Measurements from ENCODE around the gene P2RY2.

DNA sequence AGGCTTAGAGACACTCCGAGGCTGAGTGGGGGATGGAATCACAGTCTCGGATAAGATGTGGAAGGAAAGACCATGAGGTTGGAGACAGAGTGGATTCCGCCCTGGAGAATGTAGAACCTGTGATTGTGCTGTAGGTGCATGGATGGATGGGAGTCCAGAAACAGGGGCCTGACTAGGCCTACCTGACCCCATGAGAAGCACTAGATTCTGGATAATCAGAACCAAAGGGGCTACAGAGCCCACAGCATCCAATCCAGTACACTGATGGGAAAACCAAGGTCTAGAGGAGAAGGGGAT is 43.6 kb upstream of the P2RY2 start:
- no peak for TF ChIP-seq SIRT6 (IDR thresholded peaks at IDR 0.05; ENCODE audit: low read length)
- TF ChIP-seq, protein P1, sequence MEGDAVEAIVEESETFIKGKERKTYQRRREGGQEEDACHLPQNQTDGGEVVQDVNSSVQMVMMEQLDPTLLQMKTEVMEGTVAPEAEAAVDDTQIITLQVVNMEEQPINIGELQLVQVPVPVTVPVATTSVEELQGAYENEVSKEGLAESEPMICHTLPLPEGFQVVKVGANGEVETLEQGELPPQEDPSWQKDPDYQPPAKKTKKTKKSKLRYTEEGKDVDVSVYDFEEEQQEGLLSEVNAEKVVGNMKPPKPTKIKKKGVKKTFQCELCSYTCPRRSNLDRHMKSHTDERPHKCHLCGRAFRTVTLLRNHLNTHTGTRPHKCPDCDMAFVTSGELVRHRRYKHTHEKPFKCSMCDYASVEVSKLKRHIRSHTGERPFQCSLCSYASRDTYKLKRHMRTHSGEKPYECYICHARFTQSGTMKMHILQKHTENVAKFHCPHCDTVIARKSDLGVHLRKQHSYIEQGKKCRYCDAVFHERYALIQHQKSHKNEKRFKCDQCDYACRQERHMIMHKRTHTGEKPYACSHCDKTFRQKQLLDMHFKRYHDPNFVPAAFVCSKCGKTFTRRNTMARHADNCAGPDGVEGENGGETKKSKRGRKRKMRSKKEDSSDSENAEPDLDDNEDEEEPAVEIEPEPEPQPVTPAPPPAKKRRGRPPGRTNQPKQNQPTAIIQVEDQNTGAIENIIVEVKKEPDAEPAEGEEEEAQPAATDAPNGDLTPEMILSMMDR (IDR thresholded peaks at IDR 0.05; ENCODE audit: control extremely low read depth in 1 of 3, insufficient read depth in 1 of 3, low read depth in 1 of 3, low read length in 3 of 3) = no peak
- no peak for TF ChIP-seq POLR2A (IDR thresholded peaks at IDR 0.05; ENCODE audit: control extremely low read depth in 1 of 2, low read depth in 2 of 2, low read length in 2 of 2)
- no peak for TF ChIP-seq EZH2 (IDR thresholded peaks at IDR 0.05; ENCODE audit: low read depth, low read length, severe bottlenecking)
- TF ChIP-seq, protein P2, sequence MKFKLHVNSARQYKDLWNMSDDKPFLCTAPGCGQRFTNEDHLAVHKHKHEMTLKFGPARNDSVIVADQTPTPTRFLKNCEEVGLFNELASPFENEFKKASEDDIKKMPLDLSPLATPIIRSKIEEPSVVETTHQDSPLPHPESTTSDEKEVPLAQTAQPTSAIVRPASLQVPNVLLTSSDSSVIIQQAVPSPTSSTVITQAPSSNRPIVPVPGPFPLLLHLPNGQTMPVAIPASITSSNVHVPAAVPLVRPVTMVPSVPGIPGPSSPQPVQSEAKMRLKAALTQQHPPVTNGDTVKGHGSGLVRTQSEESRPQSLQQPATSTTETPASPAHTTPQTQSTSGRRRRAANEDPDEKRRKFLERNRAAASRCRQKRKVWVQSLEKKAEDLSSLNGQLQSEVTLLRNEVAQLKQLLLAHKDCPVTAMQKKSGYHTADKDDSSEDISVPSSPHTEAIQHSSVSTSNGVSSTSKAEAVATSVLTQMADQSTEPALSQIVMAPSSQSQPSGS (IDR thresholded peaks at IDR 0.05; ENCODE audit: low read length) = no peak
- no peak for TF ChIP-seq HDAC6 (IDR thresholded peaks at IDR 0.05; ENCODE audit: low read depth, low read length)
- TF ChIP-seq HDAC2 (IDR thresholded peaks at IDR 0.05; ENCODE audit: borderline replicate concordance in 1 of 2, low read depth in 2 of 2, low read length in 2 of 2) = no peak
- TF ChIP-seq SP1 (IDR thresholded peaks at IDR 0.05; ENCODE audit: low read depth, low read length) = no peak
- TF ChIP-seq SIX5 (IDR thresholded peaks at IDR 0.05; ENCODE audit: low read depth, low read length) = no peak
- TF ChIP-seq RNF2 (IDR thresholded peaks at IDR 0.05; ENCODE audit: borderline replicate concordance, low read depth, low read length, missing control alignments, poor library complexity, severe bottlenecking) = no peak
- no peak for TF ChIP-seq EP300 (IDR thresholded peaks at IDR 0.05; ENCODE audit: borderline replicate concordance in 1 of 2, low read depth in 2 of 2, low read length in 2 of 2)
- TF ChIP-seq GTF2F1 (IDR thresholded peaks at IDR 0.05; ENCODE audit: borderline replicate concordance, low read depth, low read length) = no peak
